ENCODE results near the gene CLTCL1. TPM values are rescaled to one million over a fixed set of nuclear protein-coding genes. Genes with fewer than 3 reads are reported as not detected.

The CLTCL1 gene
- total and polyA plus RNA-seq, 4 donors = 2.0 to 4.8 (median 2.6) TPM

GRCh38 chr22:19223617-19224016, 67.9 kb downstream of the CLTCL1 start:
- no peak overlapping the region for H3K9ac ChIP-seq (ENCODE audit: low read depth in 1 of 2, low read length in 2 of 2)
- WGBS = 92% methylated on average over 6 of the region's 6 CpGs
- H3K27me3 ChIP-seq (ENCODE audit: control insufficient read depth in 4 of 4, insufficient read depth in 4 of 4, low read length in 3 of 4) = no peaks in the 10 kb centered on the region
- no peak overlapping the region for H3K27ac ChIP-seq (ENCODE audit: low read depth in 1 of 2, low read length in 2 of 2)
- peaks cover 0 to 2% (median 0%) of the 10 kb centered on the region in 4 donors for H3K4me1 ChIP-seq (ENCODE audit: control insufficient read depth in 4 of 4, insufficient read depth in 4 of 4, low read length in 3 of 4)
- no peak for DNase-seq (ENCODE audit: low spot score)
- peaks cover 0 to 25% (median 13%) of the 10 kb centered on the region in 4 donors for H3K36me3 ChIP-seq (ENCODE audit: control insufficient read depth in 4 of 4, insufficient read depth in 3 of 4, low read depth in 1 of 4, low read length in 3 of 4)
- H3K9me3 ChIP-seq (ENCODE audit: control insufficient read depth in 4 of 4, low read length in 3 of 4) = no peaks in the 10 kb centered on the region
- no peak overlapping the region for H3K4me3 ChIP-seq (ENCODE audit: low read depth in 1 of 3, low read length in 3 of 3)
- TF ChIP-seq NR2F2 (IDR thresholded peaks at IDR 0.05) (no peak), YY1 (IDR thresholded peaks at IDR 0.05) (no peak), REST (IDR thresholded peaks at IDR 0.05) (no peak)

- H3K9me3 ChIP-seq (ENCODE audit: control insufficient read depth in 4 of 4, low read length in 3 of 4) = no peaks in the 10 kb centered on the region
- 94% methylated on average over 9 of the region's 9 CpGs for WGBS
- H3K27me3 ChIP-seq (ENCODE audit: control insufficient read depth in 4 of 4, insufficient read depth in 4 of 4, low read length in 3 of 4) = no peaks in the 10 kb centered on the region
- no peak for TF ChIP-seq ATF3 (IDR thresholded peaks at IDR 0.05)
- no peak for TF ChIP-seq HNF4G (IDR thresholded peaks at IDR 0.05)
- no peak for TF ChIP-seq YY1 (IDR thresholded peaks at IDR 0.05)
- no peak overlapping the region for H3K9ac ChIP-seq (ENCODE audit: low read depth in 1 of 2, low read length in 2 of 2)
- H3K4me1 ChIP-seq (ENCODE audit: control insufficient read depth in 4 of 4, insufficient read depth in 4 of 4, low read length in 3 of 4) = peaks cover 0 to 5% (median 0%) of the 10 kb centered on the region in 4 donors
- H3K27ac ChIP-seq (ENCODE audit: low read depth in 1 of 2, low read length in 2 of 2) = no peak overlapping the region
- no peak overlapping the region for H3K4me3 ChIP-seq (ENCODE audit: low read depth in 1 of 3, low read length in 3 of 3)
- peaks cover 0 to 25% (median 13%) of the 10 kb centered on the region in 4 donors for H3K36me3 ChIP-seq (ENCODE audit: control insufficient read depth in 4 of 4, insufficient read depth in 3 of 4, low read depth in 1 of 4, low read length in 3 of 4)
- no peak for DNase-seq (ENCODE audit: low spot score)
Measured at GRCh38 chr22:19223110-19223509, 68.4 kb downstream of the CLTCL1 start.

- no peak for TF ChIP-seq YY1 (IDR thresholded peaks at IDR 0.05)
- no peak for TF ChIP-seq GABPA (IDR thresholded peaks at IDR 0.05 in 1 of 2, conservative IDR thresholded peaks at IDR 0.05 in 1 of 2)
- TF ChIP-seq REST (IDR thresholded peaks at IDR 0.05) = no peak
- no peak for TF ChIP-seq MAX (IDR thresholded peaks at IDR 0.05)
- TF ChIP-seq HNF4A (conservative IDR thresholded peaks at IDR 0.05) = no peak
- WGBS = 95% methylated on average over 11 of the region's 11 CpGs
- H3K4me3 ChIP-seq (ENCODE audit: low read depth in 1 of 3, low read length in 3 of 3) = no peak overlapping the region
Measured at GRCh38 chr22:19222242-19223005, 69.1 kb downstream of the CLTCL1 start.

More at GRCh38 chr22:19222242-19223005, 69.1 kb downstream of the CLTCL1 start:
- Histone ChIP-seq H3K9ac (ENCODE audit: low read depth in 1 of 2, low read length in 2 of 2) (no peak overlapping the region), H3K27ac (ENCODE audit: low read depth in 1 of 2, low read length in 2 of 2) (no peak overlapping the region), H3K9me3 (ENCODE audit: control insufficient read depth in 4 of 4, low read length in 3 of 4) (no peaks in the 10 kb centered on the region), H3K27me3 (ENCODE audit: control insufficient read depth in 4 of 4, insufficient read depth in 4 of 4, low read length in 3 of 4) (no peaks in the 10 kb centered on the region), H3K36me3 (ENCODE audit: control insufficient read depth in 4 of 4, insufficient read depth in 3 of 4, low read depth in 1 of 4, low read length in 3 of 4) (peaks cover 0 to 25% (median 13%) of the 10 kb centered on the region in 4 donors), H3K4me1 (ENCODE audit: control insufficient read depth in 4 of 4, insufficient read depth in 4 of 4, low read length in 3 of 4) (peaks cover 0 to 5% (median 4%) of the 10 kb centered on the region in 4 donors)
- no peak for DNase-seq (ENCODE audit: low spot score)

Data from liver (tissue), 9 donors.